Naive thymus-derived CD8-positive, alpha-beta T cell (primary cell): ENCODE data around the gene TMEM163. TPM values are rescaled to one million over a fixed set of nuclear protein-coding genes. Genes with fewer than 3 reads are reported as not detected.
A peak's percentile ranks its signal among the peaks of the same experiment; 100 is the strongest.
"Not testable (repeated sequence)": the region's sequence is repeated elsewhere in the genome, so short reads cannot be mapped to it uniquely, and the experiment has no call there.

Experiments
- ATAC-seq, 2 donors: fragments of 150-1000 bp; cut with Tn5 transposase in 1 of 2; sonication (Bioruptor Pico), chemical (Tn5 transposase) in 1 of 2; 1 replicate in 1 of 2; 2 replicates in 1 of 2; pipeline ENCODE4 v1.10.0; 2021; ENCODE audit warnings: mild to moderate bottlenecking in 2 of 2, moderate library complexity in 2 of 2
- POLR2A ChIA-PET: fragments of 350-600 bp; sonication (Branson Sonifier 250); formaldehyde crosslinking; loops from one replicate; lab custom pipeline; 2021; ENCODE audit warnings: antibody characterized with exemption; lab: Charles Lee
- DNase-seq, 10 donors: peaks; one replicate each; pipeline versions ENCODE4 v3.0.0 to v3.0.0-alpha.2; 2020 to 2022
- H3K27ac Mint-ChIP-seq, 10 donors: one replicate each; pipeline ENCODE4 v1.8.0; 2020 to 2022; ENCODE audit warnings: mild to moderate bottlenecking in 10 of 10, mixed read lengths in 10 of 10, moderate library complexity in 4 of 10, inconsistent platforms in 1 of 10
- H3K27me3 Mint-ChIP-seq, 5 donors: one replicate each; pipeline ENCODE4 v1.8.0; 2021 to 2022; ENCODE audit warnings: mixed read lengths in 5 of 5
- H3K36me3 Mint-ChIP-seq, 3 donors: one replicate each; pipeline ENCODE4 v1.8.0; 2020 to 2022; ENCODE audit warnings: mixed read lengths in 3 of 3, mild to moderate bottlenecking in 2 of 3, inconsistent platforms in 1 of 3
- H3K4me1 Mint-ChIP-seq, 4 donors: one replicate each; pipeline ENCODE4 v1.8.0; 2021 to 2022; ENCODE audit warnings: mixed read lengths in 4 of 4
- H3K4me3 Mint-ChIP-seq, 10 donors: one replicate each; pipeline ENCODE4 v1.8.0; 2020 to 2022; ENCODE audit warnings: mild to moderate bottlenecking in 10 of 10, mixed read lengths in 10 of 10, moderate library complexity in 6 of 10, inconsistent platforms in 1 of 10
- H3K9me3 Mint-ChIP-seq, 9 donors: one replicate each; pipeline ENCODE4 v1.8.0; 2020 to 2022; ENCODE audit warnings: mixed read lengths in 9 of 9, mild to moderate bottlenecking in 3 of 9, inconsistent platforms in 1 of 9, moderate library complexity in 1 of 9
- polyA plus RNA-seq, 3 donors: library from polyadenylated mRNA; unstranded; fragments of 300-500 nt; fragmentation: Illumina TruSeq; gene quantifications; one replicate each; pipeline ENCODE4 v1.2.3, GENCODE V29; 2021
- total RNA-seq, 8 experiments: library from RNA in 2 of 8; stranded (reverse) in 2 of 8; gene quantifications; one replicate each; pipeline ENCODE4 v1.2.3 and lab custom pipeline; 2021 to 2026

The TMEM163 gene
- total and polyA plus RNA-seq, 5 experiments from 2014 or later = 0.24 TPM; not detected in 4

DNA sequence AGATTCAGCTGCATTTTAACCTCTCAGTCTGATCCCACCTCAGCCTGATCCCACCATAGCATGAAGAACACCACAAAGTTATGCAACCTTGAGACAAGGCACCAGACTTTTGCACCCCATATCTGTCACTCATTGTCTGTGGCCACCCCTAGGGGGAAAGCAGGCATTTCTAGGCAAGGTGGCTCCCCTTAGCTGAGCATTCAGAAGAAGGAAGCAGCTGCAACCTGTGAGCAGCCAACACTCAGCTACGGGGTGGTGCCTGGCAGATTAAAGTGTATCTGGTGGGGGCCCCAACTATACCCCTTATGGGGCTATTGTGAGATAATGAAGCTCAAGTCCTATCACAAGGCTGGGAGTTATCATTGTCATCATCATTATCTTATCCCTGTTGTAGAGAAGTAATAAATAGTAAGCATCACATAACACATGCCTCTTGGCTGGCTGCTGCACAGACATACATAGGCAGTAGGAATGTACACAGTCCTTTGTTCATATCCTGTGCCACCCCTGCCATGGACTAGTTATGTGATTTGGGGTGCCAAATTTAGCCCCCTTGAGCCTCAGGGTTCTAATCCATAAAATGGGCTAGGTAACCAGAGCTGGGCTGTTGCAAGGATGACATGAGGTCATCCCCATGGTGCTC lies 20.6 kb upstream of the TMEM163 start:
- Mint-ChIP-seq H3K27me3 (peaks cover 11 to 51% (median 32%) of the 10 kb centered on the region in 5 donors), H3K36me3 (no peaks in the 10 kb centered on the region), H3K9me3 (peaks cover 0 to 5% (median 0%) of the 10 kb centered on the region in 9 donors)

GRCh38 chr2:134738141-134738870 lies 19.5 kb upstream of the TMEM163 start:
- Mint-ChIP-seq H3K36me3 (no peaks in the 10 kb centered on the region), H3K9me3 (peaks cover 0 to 7% (median 0%) of the 10 kb centered on the region in 9 donors), H3K27ac (peak overlapping the region in 1 of 10 donors; percentile 35), H3K4me1 (peaks cover 0 to 50% (median 0%) of the 10 kb centered on the region in 4 donors), H3K27me3 (peaks cover 10 to 55% (median 35%) of the 10 kb centered on the region in 5 donors), H3K4me3 (no peak overlapping the region)
- DNase-seq (no peak), ATAC-seq (no peak)
- POLR2A ChIA-PET = no interaction called here

More for the DNA sequence above, 20.6 kb upstream of the TMEM163 start:
- peak in 1 of 2 donors; percentile 20 for ATAC-seq
- H3K27ac Mint-ChIP-seq = peak overlapping the region in 1 of 10 donors; percentile 56
- DNase-seq = no peak
- POLR2A ChIA-PET = no interaction called here
- H3K4me3 Mint-ChIP-seq = peak overlapping the region in 1 of 10 donors; percentile 9
- H3K4me1 Mint-ChIP-seq = peaks cover 0 to 50% (median 0%) of the 10 kb centered on the region in 4 donors

- POLR2A ChIA-PET = no interaction called here
- H3K9me3 Mint-ChIP-seq = peaks cover 0 to 7% (median under 1%) of the 10 kb centered on the region in 9 donors
- no peak overlapping the region for H3K27ac Mint-ChIP-seq
- H3K4me3 Mint-ChIP-seq = no peak overlapping the region
- H3K27me3 Mint-ChIP-seq = peaks cover 10 to 55% (median 35%) of the 10 kb centered on the region in 5 donors
- peaks cover 0 to 50% (median 0%) of the 10 kb centered on the region in 4 donors for H3K4me1 Mint-ChIP-seq
- ATAC-seq (no peak), DNase-seq (no peak)
- H3K36me3 Mint-ChIP-seq = no peaks in the 10 kb centered on the region
Observed at GRCh38 chr2:134737671-134738070, 18.9 kb upstream of the TMEM163 start.

- no peak for DNase-seq
- peak overlapping the region in 1 of 10 donors; percentile 59 for H3K27ac Mint-ChIP-seq
- H3K27me3 Mint-ChIP-seq = peaks cover 10 to 55% (median 35%) of the 10 kb centered on the region in 5 donors
- POLR2A ChIA-PET = no interaction called here
- H3K36me3 Mint-ChIP-seq = no peaks in the 10 kb centered on the region
- ATAC-seq = no peak
- peaks cover 0 to 50% (median 0%) of the 10 kb centered on the region in 4 donors for H3K4me1 Mint-ChIP-seq
- H3K9me3 Mint-ChIP-seq = peaks cover 0 to 7% (median 2%) of the 10 kb centered on the region in 9 donors
- H3K4me3 Mint-ChIP-seq = no peak overlapping the region
Observed at GRCh38 chr2:134736167-134736880, 17.5 kb upstream of the TMEM163 start.

DNA sequence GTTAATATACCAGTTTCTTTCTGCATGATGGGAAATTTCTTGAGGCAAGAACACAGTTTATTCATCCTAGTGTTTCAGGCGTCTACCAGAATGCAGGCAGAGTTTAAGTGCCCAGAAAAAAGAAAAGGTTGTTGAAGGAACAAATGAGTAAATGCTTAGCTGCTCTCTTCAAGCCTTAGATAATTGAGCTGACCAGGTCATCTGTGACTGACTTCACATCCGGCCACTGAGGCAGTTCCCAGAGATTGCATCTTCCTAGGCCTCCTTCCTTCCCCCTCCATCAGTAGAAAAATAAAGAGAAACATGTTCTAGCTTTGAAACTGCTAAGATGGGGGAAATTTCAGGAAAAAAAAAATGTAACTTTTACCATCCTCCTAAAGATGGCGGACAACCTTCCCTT lies 9.4 kb upstream of the TMEM163 start:
- H3K36me3 Mint-ChIP-seq = no peaks in the 10 kb centered on the region
- H3K27me3 Mint-ChIP-seq = peaks cover 3 to 19% (median 13%) of the 10 kb centered on the region in 5 donors
- no peak for DNase-seq
- H3K27ac Mint-ChIP-seq = no peak overlapping the region
- H3K4me3 Mint-ChIP-seq = no peak overlapping the region
- H3K9me3 Mint-ChIP-seq = peaks cover 0 to 7% (median 0%) of the 10 kb centered on the region in 9 donors
- no peak for ATAC-seq
- H3K4me1 Mint-ChIP-seq = no peaks in the 10 kb centered on the region
- POLR2A ChIA-PET = no interaction called here

GRCh38 chr2:134727385-134727784 lies 8.6 kb upstream of the TMEM163 start:
- Mint-ChIP-seq H3K4me1 (no peaks in the 10 kb centered on the region), H3K27ac (no peak overlapping the region), H3K4me3 (no peak overlapping the region), H3K9me3 (peaks cover 0 to 3% (median 0%) of the 10 kb centered on the region in 9 donors), H3K36me3 (no peaks in the 10 kb centered on the region), H3K27me3 (peaks cover 3 to 24% (median 15%) of the 10 kb centered on the region in 5 donors)
- POLR2A ChIA-PET = no interaction called here
- DNase-seq = no peak
- ATAC-seq = no peak

GRCh38 chr2:134726645-134727044 lies 7.8 kb upstream of the TMEM163 start:
- POLR2A ChIA-PET = no interaction called here
- Mint-ChIP-seq H3K27me3 (peaks cover 7 to 32% (median 22%) of the 10 kb centered on the region in 5 donors), H3K27ac (no peak overlapping the region), H3K9me3 (no peaks in the 10 kb centered on the region), H3K4me1 (no peaks in the 10 kb centered on the region), H3K36me3 (no peaks in the 10 kb centered on the region), H3K4me3 (no peak overlapping the region)
- DNase-seq (no peak), ATAC-seq (no peak)

DNA sequence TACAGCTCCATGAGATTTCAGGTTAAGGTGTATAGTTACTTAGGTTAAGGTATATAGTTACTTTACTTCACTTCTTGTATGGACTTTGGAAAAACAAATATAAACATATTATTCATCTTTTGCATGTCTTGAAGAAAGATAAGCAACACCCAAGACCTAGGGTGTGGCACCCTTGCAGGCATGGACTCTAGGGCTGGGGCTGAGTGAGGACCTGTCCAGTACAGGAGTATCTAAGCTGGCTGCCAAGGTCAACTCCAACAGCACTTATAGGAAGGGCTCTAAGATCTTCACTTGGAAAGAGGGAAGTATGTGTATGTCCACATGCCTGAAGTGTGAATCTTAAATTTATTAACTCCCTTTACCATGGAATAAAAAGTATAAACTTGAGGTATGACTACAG lies 7.1 kb upstream of the TMEM163 start:
- no peaks in the 10 kb centered on the region for H3K9me3 Mint-ChIP-seq
- no peaks in the 10 kb centered on the region for H3K36me3 Mint-ChIP-seq
- POLR2A ChIA-PET = no interaction called here
- DNase-seq = no peak
- H3K27me3 Mint-ChIP-seq = peaks cover 11 to 40% (median 28%) of the 10 kb centered on the region in 5 donors
- peaks cover 0 to 2% (median 0%) of the 10 kb centered on the region in 4 donors for H3K4me1 Mint-ChIP-seq
- no peak overlapping the region for H3K4me3 Mint-ChIP-seq
- ATAC-seq = no peak
- H3K27ac Mint-ChIP-seq = no peak overlapping the region

- Mint-ChIP-seq H3K27me3 (peaks cover 20 to 55% (median 44%) of the 10 kb centered on the region in 5 donors), H3K4me3 (no peak overlapping the region), H3K4me1 (peaks cover 3 to 9% (median 4%) of the 10 kb centered on the region in 4 donors), H3K36me3 (peaks cover 0 to 3% (median 2%) of the 10 kb centered on the region in 3 donors), H3K27ac (no peak overlapping the region), H3K9me3 (peaks cover 0 to 4% (median 0%) of the 10 kb centered on the region in 9 donors)
- no peak for DNase-seq
- no peak for ATAC-seq
- POLR2A ChIA-PET = no interaction called here
Observed at GRCh38 chr2:134724341-134724740, 5.5 kb upstream of the TMEM163 start.

- H3K27me3 Mint-ChIP-seq = peaks cover 20 to 57% (median 44%) of the 10 kb centered on the region in 5 donors
- H3K27ac Mint-ChIP-seq, H3K4me1 Mint-ChIP-seq, POLR2A ChIA-PET, DNase-seq, H3K36me3 Mint-ChIP-seq, ATAC-seq, H3K9me3 Mint-ChIP-seq, H3K4me3 Mint-ChIP-seq: not testable (repeated sequence)
Observed at GRCh38 chr2:134723742-134724141, 4.9 kb upstream of the TMEM163 start.

DNA sequence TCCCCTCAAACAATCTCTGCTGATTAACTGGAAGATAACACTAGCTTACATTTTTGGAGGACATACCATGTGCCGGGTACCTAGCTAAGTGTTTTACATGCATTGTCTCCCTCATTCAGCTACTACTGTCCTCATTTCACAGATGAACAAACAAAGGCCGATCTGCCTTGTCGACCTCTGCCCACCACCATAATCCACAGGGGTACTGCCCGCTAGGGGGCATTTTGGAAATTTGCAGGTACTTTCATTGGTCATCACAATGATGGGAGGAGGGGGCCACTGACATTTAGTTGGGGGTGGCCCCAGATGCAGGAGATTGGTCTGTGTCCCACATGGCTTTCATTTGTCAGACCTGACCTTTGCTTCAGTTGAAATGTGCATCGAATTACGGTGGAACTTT lies 3.9 kb upstream of the TMEM163 start:
- POLR2A ChIA-PET = no interaction called here
- Mint-ChIP-seq H3K36me3 (peaks cover 0 to 4% (median 2%) of the 10 kb centered on the region in 3 donors), H3K4me1 (peaks cover 4 to 15% (median 5%) of the 10 kb centered on the region in 4 donors), H3K4me3 (no peak overlapping the region), H3K9me3 (peaks cover 0 to 4% (median 0%) of the 10 kb centered on the region in 9 donors), H3K27ac (no peak overlapping the region), H3K27me3 (peaks cover 20 to 55% (median 42%) of the 10 kb centered on the region in 5 donors)
- DNase-seq = no peak
- no peak for ATAC-seq

DNA sequence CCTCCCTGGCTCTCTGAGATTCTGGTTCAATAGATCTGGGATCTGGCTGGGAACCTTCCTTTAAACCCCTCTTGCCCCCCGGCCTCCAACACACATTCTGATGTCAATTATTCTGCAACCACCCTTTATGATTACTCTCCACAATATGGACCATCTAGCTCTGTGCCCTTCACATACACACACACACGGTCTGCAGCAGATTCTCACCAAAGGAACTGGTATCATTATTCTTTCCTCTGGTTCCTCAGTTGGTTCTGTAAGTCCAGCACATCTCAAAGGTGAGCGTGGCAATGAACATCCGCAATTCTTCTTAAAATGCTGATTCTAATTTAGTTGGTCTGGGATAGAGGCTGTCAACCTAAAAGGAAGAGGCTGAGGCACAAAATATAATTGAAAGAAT lies 2.8 kb upstream of the TMEM163 start:
- peaks cover 28 to 56% (median 53%) of the 10 kb centered on the region in 5 donors for H3K27me3 Mint-ChIP-seq
- ATAC-seq (no peak), DNase-seq (no peak)
- POLR2A ChIA-PET = no interaction called here
- no peak overlapping the region for H3K4me3 Mint-ChIP-seq
- H3K27ac Mint-ChIP-seq = no peak overlapping the region
- H3K4me1 Mint-ChIP-seq = peaks cover 9 to 27% (median 12%) of the 10 kb centered on the region in 4 donors
- peaks cover 0 to 6% (median 0%) of the 10 kb centered on the region in 9 donors for H3K9me3 Mint-ChIP-seq
- H3K36me3 Mint-ChIP-seq = peaks cover 0 to 6% (median 2%) of the 10 kb centered on the region in 3 donors
